SK-N-SH treated with all-trans-retinoic acid at 6 μM for 48 hours (cell line): ENCODE results near the gene SLC12A5.

Source experiments
- ARNTL ChIP-seq: fragments of 450-650 bp; formaldehyde crosslinking; IDR thresholded peaks from 2 replicates; pipeline ENCODE4 v1.5.0; 2020; ENCODE audit warnings: low read depth, mild to moderate bottlenecking, moderate library complexity, borderline replicate concordance
- ESRRG ChIP-seq: fragments of 250-450 bp; sonication (Bioruptor Pico); IDR thresholded peaks from 2 replicates; pipeline ENCODE4 v1.6.1; 2021; ENCODE audit warnings: mild to moderate bottlenecking
- ISL1 ChIP-seq: fragments of 250-450 bp; sonication (Bioruptor Pico); IDR thresholded peaks from 2 replicates; pipeline ENCODE4 v2.1.2; 2022; ENCODE audit warnings: mild to moderate bottlenecking, moderate library complexity
- OSR1 ChIP-seq: fragments of 250-450 bp; sonication (Bioruptor Pico); IDR thresholded peaks from 2 replicates; pipeline ENCODE4 v1.8.0; 2022; ENCODE audit warnings: moderate library complexity, mild to moderate bottlenecking, inconsistent platforms
- SNAI2 ChIP-seq: fragments of 250-450 bp; sonication (Bioruptor Pico); IDR thresholded peaks from 2 replicates; pipeline ENCODE4 v1.5.0; 2020; ENCODE audit warnings: mild to moderate bottlenecking, moderate library complexity
- TCF4 ChIP-seq: fragments of 250-450 bp; sonication (Bioruptor Pico); IDR thresholded peaks from 2 replicates; pipeline ENCODE4 v1.8.0; 2021; ENCODE audit warnings: mild to moderate bottlenecking, moderate library complexity, borderline replicate concordance
- TOX ChIP-seq: fragments of 250-450 bp; sonication (Bioruptor Pico); IDR thresholded peaks from 2 replicates; pipeline ENCODE4 v1.8.0; 2021; ENCODE audit warnings: mild to moderate bottlenecking, moderate library complexity, borderline replicate concordance
- ZFP30 ChIP-seq: fragments of 450-650 bp; formaldehyde crosslinking; IDR thresholded peaks from 2 replicates; pipeline ENCODE4 v1.5.0; 2022; ENCODE audit warnings: mild to moderate bottlenecking, moderate library complexity
- ZNF565 ChIP-seq: fragments of 450-650 bp; formaldehyde crosslinking; conservative IDR thresholded peaks from 2 replicates; pipeline ENCODE4 v1.5.0; 2020; ENCODE audit warnings: low read depth, mild to moderate bottlenecking, moderate library complexity

GRCh38 chr20:46100988-46101387 lies 72.0 kb downstream of the SLC12A5 start:
- TF ChIP-seq OSR1 (CRISPR knock-in tag) = no peak
- no peak for TF ChIP-seq TCF4 (CRISPR knock-in tag)
- TF ChIP-seq ARNTL (CRISPR knock-in tag) = no peak
- TF ChIP-seq ISL1 = no peak
- TF ChIP-seq ESRRG = no peak
- no peak for TF ChIP-seq ZFP30 (CRISPR knock-in tag)
- TF ChIP-seq TOX (CRISPR knock-in tag) = no peak
- no peak for TF ChIP-seq SNAI2
- no peak for TF ChIP-seq ZNF565 (CRISPR knock-in tag)
